Transverse colon (tissue), 4 donors: Measurements from ENCODE around the gene PRM1. TPM values are rescaled to one million over a fixed set of nuclear protein-coding genes. Genes with fewer than 3 reads are reported as not detected.
A peak's percentile ranks its signal among the peaks of the same experiment; 100 is the strongest.

Experiments
- DNase-seq: peaks from one replicate; pipeline ENCODE4 v3.0.0-alpha.2; 2019
- H3K27ac ChIP-seq, 4 donors: fragments of 200-600 bp; sonication (generic); 2 replicates each; pipeline ENCODE4 v1.5.1; 2016 to 2018; ENCODE audit warnings: inconsistent platforms in 4 of 4
- H3K27me3 ChIP-seq: fragments of 200-600 bp; sonication (generic); 2 replicates; pipeline ENCODE4 v1.5.1; 2017; ENCODE audit warnings: inconsistent platforms
- H3K36me3 ChIP-seq, 4 donors: fragments of 200-600 bp; sonication (generic); 2 replicates each; pipeline ENCODE4 v1.5.1; 2017 to 2019; ENCODE audit warnings: inconsistent platforms in 4 of 4
- H3K4me1 ChIP-seq, 4 donors: fragments of 200-600 bp; sonication (generic); 2 replicates each; pipeline ENCODE4 v1.5.1; 2017 to 2020; ENCODE audit warnings: inconsistent platforms in 4 of 4
- H3K4me3 ChIP-seq, 4 donors: fragments of 200-600 bp; sonication (generic); 1 replicate in 1 of 4; 2 replicates in 3 of 4; pipeline versions ENCODE4 v1.5.1 to v1.6.1; 2017 to 2019; ENCODE audit warnings: inconsistent platforms in 4 of 4
- H3K9me3 ChIP-seq, 2 donors: fragments of 200-600 bp; sonication (generic); 2 replicates each; pipeline ENCODE4 v1.5.1; 2017 to 2019; ENCODE audit warnings: inconsistent platforms in 2 of 2
- EP300 ChIP-seq: sonication (generic); formaldehyde crosslinking; IDR thresholded peaks from one replicate; pipeline ENCODE4 v1.6.1; 2017; ENCODE audit warnings: antibody characterized with exemption, low read depth
- POLR2A ChIP-seq: fragments of 450-650 bp; IDR thresholded peaks from one replicate; pipeline ENCODE4 v1.6.1; 2016; ENCODE audit warnings: antibody characterized with exemption, mild to moderate bottlenecking, moderate library complexity
- POLR2AphosphoS5 ChIP-seq, 3 donors: sonication (generic); formaldehyde crosslinking; IDR thresholded peaks; one replicate each; pipeline ENCODE4 v1.6.1; 2016; ENCODE audit warnings: antibody characterized with exemption in 3 of 3
- WGBS, 2 donors: methylation state at CpG; one replicate each; pipeline ENCODE4 v1.1.5; 2018; ENCODE audit warnings: low coverage in 1 of 2; 5-methylcytosine and 5-hydroxymethylcytosine counted together
- in situ Hi-C, 4 donors: fragments of 200-750 bp; cut with MboI; loops; one replicate each; pipeline versions ENCODE4 v1.15.0 to v1.15.1; 2017; ENCODE audit warnings: low sequenced_read_pairs in 3 of 4, low pct_ligation_motif_present in 1 of 4, low pct_unique_long_range_greater_than_20kb in 1 of 4
- intact Hi-C: fragments of 100-400 bp; cut with DNase I; formaldehyde crosslinking; loops from one replicate; pipeline ENCODE4 v1.15.1; 2023; ENCODE audit warnings: low total_unique reads
- total RNA-seq, 4 donors: library from RNA; depleted of rRNA; stranded (reverse); fragments of >200 nt; gene quantifications; one replicate each; pipeline ENCODE4 v1.1.0, GENCODE V29; 2016
- TF ChIP-seq, protein P1 (sequence below), 5 experiments: fragments of 200-600 bp in 3 of 5; fragments of 450-650 bp in 2 of 5; sonication (generic) in 3 of 5; IDR thresholded peaks; 1 replicate in 2 of 5; 2 replicates in 3 of 5; pipeline ENCODE4 v1.5.1; 2016 to 2017; ENCODE audit warnings: antibody characterized with exemption in 5 of 5, inconsistent platforms in 3 of 5, mild to moderate bottlenecking in 2 of 5, moderate library complexity in 1 of 5

Gene PRM1
- total RNA-seq, 4 donors from 2014 or later: not detected

DNA sequence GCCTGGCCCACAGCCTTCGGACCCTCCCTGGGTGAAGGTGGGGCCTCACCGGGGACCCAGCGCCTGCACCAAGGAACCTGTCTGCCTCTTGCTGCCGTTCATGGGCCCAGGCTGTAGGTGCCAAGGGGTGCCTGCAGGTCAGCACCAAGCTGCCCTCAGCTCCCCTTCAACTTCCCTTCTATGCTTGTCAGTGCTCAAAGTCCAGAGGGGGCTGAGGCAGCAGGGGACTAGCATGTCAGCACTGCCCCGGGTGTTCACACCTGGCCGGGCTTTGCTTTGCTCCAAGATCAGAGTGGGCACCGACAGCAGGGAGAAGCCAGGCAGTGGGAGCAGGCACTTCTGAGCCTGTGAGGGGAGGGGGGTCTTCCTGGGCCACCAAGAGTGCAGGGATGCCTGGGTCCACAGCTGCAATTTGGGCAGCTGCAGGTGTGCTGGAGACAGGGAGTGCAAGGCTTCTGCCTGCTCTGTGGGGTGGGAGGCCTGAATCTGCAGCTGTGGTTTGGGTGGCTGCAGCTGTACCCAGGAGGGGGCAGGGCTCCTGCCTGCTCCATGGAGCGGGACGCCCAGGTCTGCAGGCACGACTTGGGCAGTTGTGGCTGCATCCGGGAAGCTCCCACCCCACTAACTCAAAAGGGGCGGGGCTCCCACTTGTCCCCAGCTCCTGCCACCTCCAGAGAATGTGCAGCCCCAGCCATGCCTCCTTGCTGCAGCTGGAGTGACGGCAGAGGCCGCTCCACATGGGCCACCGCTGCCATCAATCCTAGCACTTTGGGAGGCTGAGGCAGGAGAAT, 27.6 kb upstream of the PRM1 start:
- intact Hi-C loops (no loop called here), in situ Hi-C loops (no loop called here)
- DNase-seq: peak; percentile 52
- Histone ChIP-seq H3K36me3 (no peaks in the 10 kb centered on the region), H3K27me3 (no peaks in the 10 kb centered on the region), H3K27ac (no peak overlapping the region), H3K4me3 (no peak overlapping the region), H3K4me1 (peaks cover 0 to 13% (median 10%) of the 10 kb centered on the region in 4 donors), H3K9me3 (no peaks in the 10 kb centered on the region)
- TF ChIP-seq POLR2A: no peak
- TF ChIP-seq, protein P1, sequence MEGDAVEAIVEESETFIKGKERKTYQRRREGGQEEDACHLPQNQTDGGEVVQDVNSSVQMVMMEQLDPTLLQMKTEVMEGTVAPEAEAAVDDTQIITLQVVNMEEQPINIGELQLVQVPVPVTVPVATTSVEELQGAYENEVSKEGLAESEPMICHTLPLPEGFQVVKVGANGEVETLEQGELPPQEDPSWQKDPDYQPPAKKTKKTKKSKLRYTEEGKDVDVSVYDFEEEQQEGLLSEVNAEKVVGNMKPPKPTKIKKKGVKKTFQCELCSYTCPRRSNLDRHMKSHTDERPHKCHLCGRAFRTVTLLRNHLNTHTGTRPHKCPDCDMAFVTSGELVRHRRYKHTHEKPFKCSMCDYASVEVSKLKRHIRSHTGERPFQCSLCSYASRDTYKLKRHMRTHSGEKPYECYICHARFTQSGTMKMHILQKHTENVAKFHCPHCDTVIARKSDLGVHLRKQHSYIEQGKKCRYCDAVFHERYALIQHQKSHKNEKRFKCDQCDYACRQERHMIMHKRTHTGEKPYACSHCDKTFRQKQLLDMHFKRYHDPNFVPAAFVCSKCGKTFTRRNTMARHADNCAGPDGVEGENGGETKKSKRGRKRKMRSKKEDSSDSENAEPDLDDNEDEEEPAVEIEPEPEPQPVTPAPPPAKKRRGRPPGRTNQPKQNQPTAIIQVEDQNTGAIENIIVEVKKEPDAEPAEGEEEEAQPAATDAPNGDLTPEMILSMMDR (IDR thresholded peaks at IDR 0.05): no peak
- no peak for TF ChIP-seq EP300
- TF ChIP-seq POLR2AphosphoS5 (IDR thresholded peaks at IDR 0.05): no peak
- WGBS, 2 donors: 77% methylated on average over 9 of the region's 15 CpGs; no CpG with 5 or more reads in 1 of the 2 donors

DNA sequence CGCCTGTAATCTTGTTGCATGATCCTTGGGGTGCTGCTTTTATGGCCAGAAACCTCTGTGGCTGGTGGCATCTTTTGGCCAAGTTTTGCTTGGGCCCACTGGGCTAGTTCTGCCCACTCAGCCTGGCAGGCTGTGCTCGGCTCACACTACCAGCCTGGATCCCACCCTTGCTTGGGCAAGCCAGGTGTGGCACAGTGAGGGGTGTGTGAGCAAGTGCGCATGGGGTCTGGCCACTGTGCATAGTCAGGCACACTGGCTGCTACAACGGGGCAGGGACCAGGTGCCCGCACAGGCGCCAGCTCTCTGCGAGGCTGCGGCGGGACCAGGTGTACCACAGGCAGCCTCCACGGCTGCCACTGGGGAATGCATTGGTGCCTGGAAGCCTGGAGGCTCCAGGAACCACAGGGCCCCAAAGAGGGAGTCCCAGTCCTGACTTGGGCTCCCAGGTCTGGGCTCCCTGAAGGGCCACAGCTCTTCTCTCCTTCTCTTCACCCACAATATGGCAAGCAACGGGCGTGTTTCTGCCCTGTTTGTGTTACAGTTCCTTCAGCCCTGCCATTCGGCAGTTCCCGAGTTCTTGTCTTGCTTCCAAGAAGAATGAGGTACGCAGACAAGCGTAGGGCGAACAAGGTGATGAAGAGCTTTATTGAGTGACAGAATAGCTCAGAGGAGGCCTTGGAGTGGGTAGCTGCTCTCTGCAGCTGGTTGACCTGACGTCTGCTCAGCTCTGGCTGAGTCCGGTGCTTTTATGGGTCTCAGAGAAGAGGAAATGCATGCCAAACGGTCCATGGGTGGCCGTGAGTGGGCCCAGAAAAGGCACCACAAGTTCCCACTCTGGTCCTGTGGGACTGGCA, 26.7 kb upstream of the PRM1 start:
- Histone ChIP-seq H3K36me3 (no peaks in the 10 kb centered on the region), H3K4me3 (no peak overlapping the region), H3K27me3 (no peaks in the 10 kb centered on the region), H3K4me1 (peaks cover 0 to 12% (median 8%) of the 10 kb centered on the region in 4 donors), H3K9me3 (no peaks in the 10 kb centered on the region), H3K27ac (peak overlapping the region in 2 of 4 donors; percentile 21 to 41)
- intact Hi-C loops: no loop called here
- TF ChIP-seq, protein P1 (IDR thresholded peaks at IDR 0.05): no peak
- no peak for TF ChIP-seq POLR2A
- TF ChIP-seq POLR2AphosphoS5 (IDR thresholded peaks at IDR 0.05): no peak
- TF ChIP-seq EP300: no peak
- WGBS, 2 donors: 87 to 89% methylated on average over 5 to 20 of the region's 21 CpGs
- DNase-seq: no peak
- in situ Hi-C loops: no loop called here

DNA sequence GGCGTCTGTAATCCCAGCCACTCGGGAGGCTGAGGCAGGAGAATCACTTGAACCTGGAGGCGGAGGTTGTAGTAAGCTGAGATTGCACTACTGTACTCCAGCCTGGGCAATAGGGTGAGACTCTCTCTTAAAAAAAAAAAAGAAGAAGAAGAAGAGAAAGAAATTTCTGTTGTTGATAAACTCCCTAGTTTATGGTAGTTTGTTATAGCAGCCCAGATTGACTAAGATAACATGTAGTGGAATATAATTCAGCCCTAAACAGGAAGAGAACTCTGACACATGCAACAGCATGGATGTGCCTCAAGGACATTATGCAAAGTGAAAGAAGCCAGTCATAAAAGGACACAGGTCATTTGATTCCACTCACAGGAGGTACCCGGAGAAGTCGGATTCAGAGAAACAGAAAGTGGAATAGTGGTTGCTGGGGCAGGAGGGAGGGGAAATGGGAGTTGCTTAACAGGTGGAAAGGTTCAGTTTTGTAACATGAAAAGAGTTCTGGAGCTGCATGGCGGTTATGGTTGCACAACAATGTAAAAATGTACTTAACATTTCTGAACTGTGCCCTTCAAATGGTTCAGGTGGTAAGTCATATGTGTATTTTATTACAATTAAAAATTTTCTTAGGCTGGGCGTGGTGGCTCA, 26.0 kb upstream of the PRM1 start:
- in situ Hi-C loops: no loop called here
- Histone ChIP-seq H3K4me1 (peaks cover 0 to 5% (median under 1%) of the 10 kb centered on the region in 4 donors), H3K27ac (peak overlapping the region in 1 of 4 donors; percentile 41), H3K36me3 (no peaks in the 10 kb centered on the region), H3K27me3 (no peaks in the 10 kb centered on the region), H3K9me3 (no peaks in the 10 kb centered on the region), H3K4me3 (no peak overlapping the region)
- WGBS, 2 donors: 65 to 78% methylated on average over 7 of the region's 7 CpGs
- intact Hi-C loops: no loop called here
- no peak for TF ChIP-seq EP300
- peak in 1 of 3 donors; percentile 23 for TF ChIP-seq POLR2AphosphoS5 (IDR thresholded peaks at IDR 0.05)
- DNase-seq: no peak

DNA sequence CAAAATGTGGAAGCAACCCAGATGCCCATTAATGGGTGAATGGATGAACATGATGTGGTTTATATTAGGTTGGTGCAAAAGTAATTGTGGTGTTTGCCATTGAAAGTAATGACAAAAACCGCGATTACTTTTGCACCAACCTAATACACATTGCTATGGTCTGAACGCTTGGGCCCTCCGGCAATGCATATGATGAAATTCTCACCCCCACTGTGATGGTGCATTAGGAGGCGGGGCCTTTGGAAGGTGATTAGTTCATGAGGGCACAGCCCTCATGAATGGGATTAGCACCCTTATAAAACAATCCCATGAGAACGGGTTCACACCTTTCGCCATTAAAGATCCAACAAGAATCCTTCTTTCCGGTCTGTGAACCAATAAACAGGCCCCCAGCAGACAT, 25.3 kb upstream of the PRM1 start:
- TF ChIP-seq POLR2AphosphoS5 (IDR thresholded peaks at IDR 0.05): no peak
- in situ Hi-C loops: no loop called here
- WGBS, 2 donors: 94 to 100% methylated on average over 2 to 8 of the region's 8 CpGs

More for the DNA sequence above, 25.3 kb upstream of the PRM1 start:
- no peaks in the 10 kb centered on the region for H3K4me1 ChIP-seq
- H3K4me3 ChIP-seq: no peak overlapping the region
- H3K36me3 ChIP-seq: no peaks in the 10 kb centered on the region
- no peaks in the 10 kb centered on the region for H3K9me3 ChIP-seq
- no peak for DNase-seq
- H3K27me3 ChIP-seq: no peaks in the 10 kb centered on the region
- intact Hi-C loops: no loop called here
- no peak overlapping the region for H3K27ac ChIP-seq
